Suprapubic skin (tissue), 4 donors: Measurements from ENCODE around the gene LILRB5. TPM values are rescaled to one million over a fixed set of nuclear protein-coding genes. Genes with fewer than 3 reads are reported as not detected.
A peak's percentile ranks its signal among the peaks of the same experiment; 100 is the strongest.
"Not testable (repeated sequence)": the region's sequence is repeated elsewhere in the genome, so short reads cannot be mapped to it uniquely, and the experiment has no call there.

Source experiments
- DNase-seq, 2 donors: peaks; one replicate each; pipeline ENCODE4 v3.0.0-alpha.2; 2019; ENCODE audit warnings: low spot score in 2 of 2
- H3K27ac ChIP-seq: fragments of 200-600 bp; sonication (generic); one replicate; pipeline ENCODE4 v1.5.1; 2019
- H3K27me3 ChIP-seq: fragments of 200-600 bp; sonication (generic); one replicate; pipeline ENCODE4 v1.5.1; 2019
- H3K36me3 ChIP-seq: fragments of 200-600 bp; sonication (generic); one replicate; pipeline ENCODE4 v1.5.1; 2019
- H3K4me1 ChIP-seq: fragments of 200-600 bp; sonication (generic); one replicate; pipeline ENCODE4 v1.5.1; 2019
- H3K4me3 ChIP-seq: fragments of 200-600 bp; sonication (generic); one replicate; pipeline ENCODE4 v1.5.1; 2019; ENCODE audit warnings: mild to moderate bottlenecking
- H3K9me3 ChIP-seq: fragments of 200-600 bp; sonication (generic); one replicate; pipeline ENCODE4 v1.5.1; 2019
- EP300 ChIP-seq: sonication (generic); formaldehyde crosslinking; IDR thresholded peaks from one replicate; pipeline ENCODE4 v1.6.1; 2017; ENCODE audit warnings: antibody characterized with exemption
- POLR2A ChIP-seq, 2 donors: fragments of 450-650 bp; IDR thresholded peaks; one replicate each; pipeline ENCODE4 v1.6.1; 2017; ENCODE audit warnings: antibody characterized with exemption in 2 of 2, mild to moderate bottlenecking in 2 of 2, moderate library complexity in 2 of 2
- POLR2AphosphoS5 ChIP-seq, 3 donors: sonication (generic); formaldehyde crosslinking; IDR thresholded peaks; one replicate each; pipeline ENCODE4 v1.6.1; 2017; ENCODE audit warnings: antibody characterized with exemption in 3 of 3
- WGBS: methylation state at CpG from one replicate; pipeline ENCODE4 v1.1.5; 2018; 5-methylcytosine and 5-hydroxymethylcytosine counted together
- total RNA-seq, 4 donors: library from RNA; depleted of rRNA; stranded (reverse); fragments of >200 nt; gene quantifications; one replicate each; pipeline ENCODE4 v1.1.0, GENCODE V29; 2016
- TF ChIP-seq, protein P1 (sequence below), 2 donors: fragments of 200-600 bp in 1 of 2; fragments of 450-650 bp in 1 of 2; sonication (generic) in 1 of 2; IDR thresholded peaks; one replicate each; pipeline ENCODE4 v1.5.1; 2016 to 2019; ENCODE audit warnings: antibody characterized with exemption in 2 of 2, mild to moderate bottlenecking in 1 of 2, moderate library complexity in 1 of 2

The LILRB5 gene
- total RNA-seq, 4 donors from 2014 or later: 0.68 to 3.4 (median 2.0) TPM

DNA sequence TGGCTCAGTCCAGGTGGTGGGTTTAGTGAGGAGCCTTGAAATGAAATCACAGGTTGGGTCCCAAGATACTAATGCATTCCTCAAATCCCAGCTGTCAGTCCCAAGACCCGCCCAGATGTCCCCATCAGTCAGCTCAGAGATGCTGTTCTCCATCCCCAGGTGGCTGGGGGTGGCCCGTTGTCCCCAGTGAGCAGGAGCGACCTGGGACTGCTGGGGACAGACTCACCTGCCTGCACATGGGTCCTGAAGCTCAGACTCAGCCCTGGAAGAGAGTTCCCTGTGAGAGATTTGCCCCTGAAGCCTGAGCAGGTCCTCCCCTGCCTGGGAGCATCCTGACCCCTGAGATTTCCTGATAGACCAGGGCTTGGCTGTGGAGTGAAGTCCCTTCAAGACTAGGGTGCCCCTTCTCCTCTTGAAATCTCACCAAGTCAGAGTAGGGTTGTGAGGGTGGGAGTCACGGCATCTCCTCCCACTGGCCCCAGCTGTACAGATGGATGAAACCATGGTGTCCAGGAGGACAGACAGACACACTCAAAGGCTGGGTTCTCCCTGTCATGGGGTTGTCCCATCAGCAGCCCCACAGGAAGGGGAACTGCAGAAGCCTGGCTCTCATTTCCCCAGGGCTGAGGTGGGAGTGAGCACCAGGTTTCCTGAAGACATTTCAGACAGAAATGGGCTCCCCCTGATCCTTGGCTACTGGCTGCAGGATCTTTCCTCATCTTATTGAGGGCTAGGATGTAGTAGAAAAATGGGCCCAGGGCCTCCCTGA, 41.5 kb upstream of the LILRB5 start:
- Histone ChIP-seq H3K9me3 (no peaks in the 10 kb centered on the region), H3K27me3 (peaks cover 12% of the 10 kb centered on the region), H3K4me1 (no peaks in the 10 kb centered on the region), H3K27ac (no peak overlapping the region), H3K36me3 (no peaks in the 10 kb centered on the region), H3K4me3 (no peak overlapping the region)
- no CpG with 5 or more reads among the region's 4 CpGs for WGBS
- no peak for TF ChIP-seq POLR2AphosphoS5 (IDR thresholded peaks at IDR 0.05)
- TF ChIP-seq POLR2A (IDR thresholded peaks at IDR 0.05): no peak
- no peak for TF ChIP-seq EP300
- TF ChIP-seq, protein P1, sequence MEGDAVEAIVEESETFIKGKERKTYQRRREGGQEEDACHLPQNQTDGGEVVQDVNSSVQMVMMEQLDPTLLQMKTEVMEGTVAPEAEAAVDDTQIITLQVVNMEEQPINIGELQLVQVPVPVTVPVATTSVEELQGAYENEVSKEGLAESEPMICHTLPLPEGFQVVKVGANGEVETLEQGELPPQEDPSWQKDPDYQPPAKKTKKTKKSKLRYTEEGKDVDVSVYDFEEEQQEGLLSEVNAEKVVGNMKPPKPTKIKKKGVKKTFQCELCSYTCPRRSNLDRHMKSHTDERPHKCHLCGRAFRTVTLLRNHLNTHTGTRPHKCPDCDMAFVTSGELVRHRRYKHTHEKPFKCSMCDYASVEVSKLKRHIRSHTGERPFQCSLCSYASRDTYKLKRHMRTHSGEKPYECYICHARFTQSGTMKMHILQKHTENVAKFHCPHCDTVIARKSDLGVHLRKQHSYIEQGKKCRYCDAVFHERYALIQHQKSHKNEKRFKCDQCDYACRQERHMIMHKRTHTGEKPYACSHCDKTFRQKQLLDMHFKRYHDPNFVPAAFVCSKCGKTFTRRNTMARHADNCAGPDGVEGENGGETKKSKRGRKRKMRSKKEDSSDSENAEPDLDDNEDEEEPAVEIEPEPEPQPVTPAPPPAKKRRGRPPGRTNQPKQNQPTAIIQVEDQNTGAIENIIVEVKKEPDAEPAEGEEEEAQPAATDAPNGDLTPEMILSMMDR (IDR thresholded peaks at IDR 0.05): no peak
- peak in 1 of 2 donors; percentile 29 for DNase-seq

DNA sequence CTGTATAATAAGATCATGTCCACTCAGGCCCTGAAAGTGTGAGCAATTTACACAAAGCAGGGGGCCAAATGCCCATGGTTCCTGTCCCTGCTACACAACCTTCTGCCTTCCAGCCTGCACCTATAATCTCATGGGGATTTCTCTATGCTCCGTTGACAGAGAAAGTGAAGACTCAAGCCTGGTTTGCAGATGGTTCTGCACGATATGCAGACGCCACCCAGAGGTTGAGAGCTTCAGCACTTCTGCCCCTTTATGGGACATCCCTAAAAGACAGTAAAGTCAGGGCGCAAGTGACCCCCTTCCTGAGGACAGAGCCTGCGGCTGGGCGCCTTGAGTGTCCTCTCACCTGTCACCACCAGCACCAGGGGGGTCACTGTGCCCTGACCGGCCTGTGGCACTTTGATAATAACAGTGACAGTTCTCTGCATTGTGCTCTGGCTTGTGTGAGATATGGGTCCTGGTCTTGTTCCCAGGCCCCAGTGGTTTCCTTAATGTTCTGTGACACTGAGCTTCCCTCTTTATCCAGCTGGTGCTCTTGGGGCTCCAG, 40.8 kb upstream of the LILRB5 start:
- 25% methylated on average over 4 of the region's 7 CpGs for WGBS
- Histone ChIP-seq H3K36me3 (no peaks in the 10 kb centered on the region), H3K9me3 (no peaks in the 10 kb centered on the region), H3K4me3 (no peak overlapping the region), H3K27me3 (peaks cover 12% of the 10 kb centered on the region), H3K4me1 (no peaks in the 10 kb centered on the region), H3K27ac (no peak overlapping the region)
- peak in 1 of 2 donors; percentile 57 for DNase-seq
- TF ChIP-seq EP300 (no peak), POLR2A (IDR thresholded peaks at IDR 0.05) (no peak), POLR2AphosphoS5 (IDR thresholded peaks at IDR 0.05) (no peak)
- TF ChIP-seq, protein P1 (IDR thresholded peaks at IDR 0.05): no peak

DNA sequence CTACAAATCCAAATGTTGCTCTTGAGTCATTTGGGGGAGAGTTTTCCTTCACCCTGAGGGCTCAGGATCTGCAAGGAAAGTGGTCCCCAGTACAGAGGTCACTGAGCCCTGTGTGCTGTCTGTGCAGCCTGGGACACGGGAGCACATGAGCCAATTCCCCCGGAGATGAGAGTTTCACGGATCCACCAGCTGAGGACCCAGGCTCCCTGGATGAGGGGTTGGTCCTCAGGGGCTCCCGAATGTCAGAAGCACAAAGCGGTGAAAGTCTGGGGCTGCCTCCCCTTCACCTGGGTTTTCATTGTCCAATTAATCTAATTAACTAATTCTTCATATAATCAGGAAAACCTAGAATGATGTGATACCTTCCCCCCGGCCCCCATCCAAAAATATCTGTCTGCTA, 37.5 kb upstream of the LILRB5 start:
- Histone ChIP-seq H3K27ac (no peak overlapping the region), H3K36me3 (no peaks in the 10 kb centered on the region), H3K4me3 (no peak overlapping the region), H3K27me3 (peaks cover 6% of the 10 kb centered on the region), H3K4me1 (no peaks in the 10 kb centered on the region), H3K9me3 (no peaks in the 10 kb centered on the region)
- TF ChIP-seq EP300: no peak
- TF ChIP-seq, protein P1 (IDR thresholded peaks at IDR 0.05): no peak
- WGBS: 83% methylated on average over 6 of the region's 6 CpGs
- DNase-seq: peak in 1 of 2 donors; percentile 23

DNA sequence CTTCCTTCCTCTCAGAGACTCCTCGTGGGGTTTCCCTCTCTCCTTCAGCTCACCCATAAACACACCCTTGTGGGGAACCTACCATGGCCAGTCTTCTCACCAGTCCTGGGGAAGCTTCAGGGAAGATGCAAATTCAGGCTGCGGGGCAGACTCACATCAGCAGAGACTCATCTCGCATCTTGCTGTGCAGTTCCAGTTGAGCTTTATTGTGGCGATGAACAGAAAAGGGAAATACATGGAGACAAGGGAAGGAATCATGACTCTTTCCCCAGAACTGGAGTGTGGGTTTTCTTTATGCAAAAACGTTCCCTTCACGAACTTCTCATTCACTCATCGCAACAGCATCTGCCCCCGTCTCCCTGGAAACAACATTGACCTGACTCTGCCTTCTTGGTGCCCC, 32.1 kb upstream of the LILRB5 start:
- H3K4me1 ChIP-seq, H3K27me3 ChIP-seq, H3K9me3 ChIP-seq, H3K36me3 ChIP-seq, H3K27ac ChIP-seq, H3K4me3 ChIP-seq: not testable (repeated sequence)
- DNase-seq: peak in 1 of 2 donors; percentile 23
- WGBS: 79% methylated on average over 8 of the region's 8 CpGs

DNA sequence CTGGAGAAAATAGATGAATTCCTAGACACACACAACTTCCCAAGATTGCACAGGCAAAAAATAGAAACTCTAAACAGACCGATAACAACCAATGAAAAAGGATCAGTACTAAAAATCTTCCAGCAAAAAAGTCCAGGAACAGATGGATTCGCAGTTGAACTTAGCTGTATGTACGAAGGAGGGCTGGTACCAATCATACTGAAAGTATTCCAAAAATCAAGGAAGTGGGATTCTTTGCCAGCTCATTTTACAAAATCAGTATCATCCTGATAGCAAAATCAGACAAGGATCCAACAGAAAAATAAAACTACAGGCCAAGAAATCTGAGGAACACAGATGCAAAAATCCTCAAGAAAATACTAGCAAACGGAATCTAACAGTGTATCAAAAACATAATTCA, 30.4 kb upstream of the LILRB5 start:
- no peaks in the 10 kb centered on the region for H3K36me3 ChIP-seq
- no peaks in the 10 kb centered on the region for H3K4me1 ChIP-seq
- TF ChIP-seq, protein P1 (IDR thresholded peaks at IDR 0.05): no peak
- TF ChIP-seq POLR2AphosphoS5 (IDR thresholded peaks at IDR 0.05): no peak
- TF ChIP-seq EP300: no peak
- 44% methylated on average over 4 of the region's 4 CpGs for WGBS
- no peak for DNase-seq
- H3K9me3 ChIP-seq: no peaks in the 10 kb centered on the region
- peaks cover 6% of the 10 kb centered on the region for H3K27me3 ChIP-seq
- no peak overlapping the region for H3K4me3 ChIP-seq
- H3K27ac ChIP-seq: no peak overlapping the region

DNA sequence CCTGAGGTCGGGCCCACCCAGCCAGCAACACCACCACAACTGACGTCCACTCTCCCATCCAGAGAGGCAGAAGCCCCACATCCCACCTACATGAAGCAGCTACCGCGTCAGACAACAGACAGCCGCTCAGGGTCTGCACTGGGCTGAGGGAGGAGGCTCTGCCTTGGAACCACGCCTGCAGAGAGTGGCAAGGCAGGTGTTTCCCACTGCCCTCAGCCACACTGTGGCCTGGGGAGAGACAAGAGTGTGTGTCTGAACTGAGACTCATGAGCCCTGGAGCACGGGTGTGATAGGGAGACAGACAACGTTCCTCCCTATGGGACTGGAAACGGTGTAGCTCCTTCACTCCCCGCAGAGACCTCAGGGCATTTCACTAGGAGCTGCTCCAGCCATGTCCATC, 29.2 kb upstream of the LILRB5 start:
- H3K4me1 ChIP-seq, H3K4me3 ChIP-seq, H3K27me3 ChIP-seq, DNase-seq, H3K36me3 ChIP-seq, H3K27ac ChIP-seq, H3K9me3 ChIP-seq: not testable (repeated sequence)
- 79% methylated on average over 6 of the region's 10 CpGs for WGBS

DNA sequence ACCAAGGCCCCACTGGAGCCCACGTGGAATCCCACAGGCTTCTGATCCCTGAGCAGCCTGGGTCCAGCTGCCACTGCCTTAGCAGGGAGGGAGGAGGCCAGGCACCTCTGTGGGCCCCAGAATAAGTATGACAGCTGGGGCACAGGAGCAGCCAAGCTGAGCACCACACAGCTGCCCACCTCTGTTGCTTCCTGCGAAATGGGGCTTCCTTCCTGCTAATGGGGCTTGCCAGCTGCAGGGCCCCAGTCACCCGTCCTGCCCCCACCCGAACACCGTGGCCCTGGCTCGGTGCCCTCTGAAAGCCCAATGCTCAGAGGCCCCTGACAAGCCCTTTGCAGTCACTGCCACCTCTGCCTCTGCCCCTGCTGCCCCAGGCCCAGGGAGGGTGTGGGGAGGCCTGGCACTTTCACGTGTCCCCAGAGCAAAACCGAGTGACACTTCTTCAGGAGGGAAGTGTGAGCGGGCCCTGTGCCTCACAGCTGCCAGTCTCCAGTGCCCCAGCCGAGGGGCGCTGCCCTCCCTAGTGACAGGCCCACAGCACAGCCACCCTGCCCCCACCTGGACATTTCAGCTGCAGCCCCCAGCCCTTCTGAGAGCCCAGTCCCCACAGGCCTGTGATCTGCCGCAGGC, 28.5 kb upstream of the LILRB5 start:
- H3K36me3 ChIP-seq, H3K27me3 ChIP-seq, H3K9me3 ChIP-seq, H3K4me3 ChIP-seq, H3K4me1 ChIP-seq, H3K27ac ChIP-seq: not testable (repeated sequence)
- 68% methylated on average over 3 of the region's 12 CpGs for WGBS
- peak in 1 of 2 donors; percentile 72 for DNase-seq
